WTC11 (cell line): Measurements from ENCODE around the gene TAF4. TPM values are rescaled to one million over a fixed set of nuclear protein-coding genes. Genes with fewer than 3 reads are reported as not detected.

Source experiments
- ATAC-seq: fragments of 200-7000 bp; cut with Tn5 transposase; 2 replicates; pipeline ENCODE4 v1.10.0; 2021; ENCODE audit warnings: mild to moderate bottlenecking, moderate library complexity
- CTCF ChIA-PET: fragments of 300-600 bp; sonication (Branson Sonifier 250); formaldehyde crosslinking; loops from one replicate; lab custom pipeline; 2021; ENCODE audit warnings: antibody characterized with exemption; lab: Charles Lee
- POLR2A ChIA-PET: fragments of 350-600 bp; sonication (Branson Sonifier 250); formaldehyde crosslinking; loops from one replicate; lab custom pipeline; 2021; ENCODE audit warnings: antibody characterized with exemption; lab: Charles Lee
- DNase-seq: peaks from one replicate; pipeline ENCODE4 v3.0.0; 2021; ENCODE audit warnings: low spot score
- H3K27ac Mint-ChIP-seq: 2 replicates; pipeline ENCODE4 v1.8.0; 2021; ENCODE audit warnings: mixed read lengths
- H3K27me3 Mint-ChIP-seq: 2 replicates; pipeline ENCODE4 v1.8.0; 2021; ENCODE audit warnings: low read depth, mild to moderate bottlenecking, moderate library complexity, mixed read lengths
- H3K36me3 Mint-ChIP-seq: 2 replicates; pipeline ENCODE4 v1.8.0; 2021; ENCODE audit warnings: mixed read lengths
- H3K4me1 Mint-ChIP-seq: 2 replicates; pipeline ENCODE4 v1.8.0; 2022; ENCODE audit warnings: mixed read lengths
- H3K4me3 Mint-ChIP-seq: 2 replicates; pipeline ENCODE4 v1.8.0; 2021; ENCODE audit warnings: mild to moderate bottlenecking, moderate library complexity, mixed read lengths
- H3K9me3 Mint-ChIP-seq: 2 replicates; pipeline ENCODE4 v1.8.0; 2021; ENCODE audit warnings: mixed read lengths
- ARID4B ChIP-seq: sonication (generic); formaldehyde crosslinking; IDR thresholded peaks from 2 replicates; pipeline ENCODE4 v1.8.0; 2023; ENCODE audit warnings: missing genetic modification reagents, mild to moderate bottlenecking, borderline replicate concordance
- CBFB ChIP-seq: sonication (generic); formaldehyde crosslinking; IDR thresholded peaks from 2 replicates; pipeline ENCODE4 v1.8.1; 2022; ENCODE audit warnings: mild to moderate bottlenecking, low read depth, missing genetic modification reagents
- CREB1 ChIP-seq: sonication (generic); formaldehyde crosslinking; IDR thresholded peaks from 2 replicates; pipeline ENCODE4 v1.8.0; 2023; ENCODE audit warnings: mild to moderate bottlenecking, missing genetic modification reagents
- FOXJ3 ChIP-seq: sonication (generic); formaldehyde crosslinking; IDR thresholded peaks from 2 replicates; pipeline ENCODE4 v1.9.0; 2021; ENCODE audit warnings: missing genetic modification reagents, mild to moderate bottlenecking, borderline replicate concordance
- FOXK1 ChIP-seq: sonication (generic); formaldehyde crosslinking; IDR thresholded peaks from 2 replicates; pipeline ENCODE4 v1.8.0; 2022; ENCODE audit warnings: mild to moderate bottlenecking, moderate library complexity, missing genetic modification reagents
- HMGA2 ChIP-seq: fragments of 250-450 bp; sonication (Bioruptor Pico); IDR thresholded peaks from 2 replicates; pipeline ENCODE4 v1.4.0; 2021; ENCODE audit warnings: mild to moderate bottlenecking, moderate library complexity
- IRF2 ChIP-seq: sonication (generic); formaldehyde crosslinking; IDR thresholded peaks from 2 replicates; pipeline ENCODE4 v1.8.0; 2022; ENCODE audit warnings: low read depth, missing genetic modification reagents, borderline replicate concordance
- NR2C2 ChIP-seq: sonication (generic); formaldehyde crosslinking; IDR thresholded peaks from 2 replicates; pipeline ENCODE4 v1.8.0; 2022; ENCODE audit warnings: mild to moderate bottlenecking, missing genetic modification reagents
- RORB ChIP-seq: fragments of 250-450 bp; sonication (Bioruptor Pico); IDR thresholded peaks from 2 replicates; pipeline ENCODE4 v1.9.0; 2021; ENCODE audit warnings: mild to moderate bottlenecking
- TCF7 ChIP-seq: sonication (generic); formaldehyde crosslinking; IDR thresholded peaks from 2 replicates; pipeline ENCODE4 v1.8.0; 2022; ENCODE audit warnings: mild to moderate bottlenecking, low read depth, missing genetic modification reagents, moderate library complexity
- TEAD4 ChIP-seq: sonication (generic); formaldehyde crosslinking; IDR thresholded peaks from 2 replicates; pipeline ENCODE4 v1.8.0; 2022; ENCODE audit warnings: mild to moderate bottlenecking, missing genetic modification reagents
- USF2 ChIP-seq: sonication (generic); formaldehyde crosslinking; IDR thresholded peaks from 2 replicates; pipeline ENCODE4 v1.8.1; 2023; ENCODE audit warnings: mild to moderate bottlenecking, missing genetic modification reagents, moderate library complexity
- ZBTB21 ChIP-seq: sonication (generic); formaldehyde crosslinking; IDR thresholded peaks from 2 replicates; pipeline ENCODE4 v1.8.1; 2023; ENCODE audit warnings: mild to moderate bottlenecking, missing genetic modification reagents, borderline replicate concordance
- ZNF232 ChIP-seq: sonication (generic); formaldehyde crosslinking; IDR thresholded peaks from 2 replicates; pipeline ENCODE4 v1.8.0; 2022; ENCODE audit warnings: mild to moderate bottlenecking, missing genetic modification reagents
- ZNF396 ChIP-seq: fragments of 250-450 bp; sonication (Bioruptor Pico); IDR thresholded peaks from 2 replicates; pipeline ENCODE4 v1.8.0; 2021; ENCODE audit warnings: mild to moderate bottlenecking, moderate library complexity, borderline replicate concordance
- total RNA-seq: library from RNA; stranded (reverse); gene quantifications from 3 replicates; pipeline ENCODE4 v1.2.3, GENCODE V29; 2021
- TF ChIP-seq, protein P1 (sequence below): sonication (generic); formaldehyde crosslinking; IDR thresholded peaks from 2 replicates; pipeline ENCODE4 v1.8.1; 2023; ENCODE audit warnings: mild to moderate bottlenecking, moderate library complexity, missing genetic modification reagents
- TF ChIP-seq, protein P2 (sequence below): fragments of 250-450 bp; sonication (Bioruptor Pico); IDR thresholded peaks from 2 replicates; pipeline ENCODE4 v1.9.0; 2021; ENCODE audit warnings: mild to moderate bottlenecking
- TF ChIP-seq, protein P3 (sequence below): sonication (generic); formaldehyde crosslinking; IDR thresholded peaks from 2 replicates; pipeline ENCODE4 v1.8.0; 2022; ENCODE audit warnings: mild to moderate bottlenecking, missing genetic modification reagents
- TF ChIP-seq, protein P4 (sequence below): fragments of 250-450 bp; sonication (Bioruptor Pico); IDR thresholded peaks from 2 replicates; pipeline ENCODE4 v1.8.0; 2021; ENCODE audit warnings: mild to moderate bottlenecking

TAF4 gene
- total RNA-seq, 1 experiment from 2014 or later = 34.4 TPM

DNA sequence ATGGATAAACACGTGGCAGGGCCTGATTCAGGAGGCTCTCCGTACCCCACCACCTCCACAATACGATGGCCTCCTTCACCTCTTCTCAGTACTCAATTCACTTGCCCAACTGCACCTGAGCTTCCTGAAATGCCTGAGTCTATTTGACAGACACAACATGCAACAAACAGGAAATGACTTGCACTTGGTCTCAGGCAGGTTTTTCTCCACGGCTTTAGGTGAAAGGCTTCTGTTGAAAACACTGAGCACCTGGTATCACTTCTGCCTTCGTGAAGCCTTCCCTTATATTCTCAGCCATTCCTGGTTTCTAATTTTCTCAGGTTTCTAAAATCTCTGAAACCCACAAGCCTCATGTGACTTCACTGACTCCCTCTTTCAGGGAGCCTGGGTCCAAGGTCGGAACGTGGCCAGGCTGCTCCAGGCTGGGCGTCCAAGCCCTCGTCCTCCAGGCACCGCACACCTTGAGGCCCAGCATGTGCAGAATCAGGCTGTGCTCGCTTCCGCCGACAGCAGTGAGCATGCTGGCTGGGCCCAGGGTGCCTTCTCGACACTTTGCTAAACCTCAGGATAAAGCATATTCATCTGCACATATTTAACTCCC lies 34.7 kb downstream of the TAF4 start:
- TF ChIP-seq ZNF396 = no peak
- no peak for TF ChIP-seq FOXK1 (CRISPR knock-in tag)
- TF ChIP-seq, protein P1, sequence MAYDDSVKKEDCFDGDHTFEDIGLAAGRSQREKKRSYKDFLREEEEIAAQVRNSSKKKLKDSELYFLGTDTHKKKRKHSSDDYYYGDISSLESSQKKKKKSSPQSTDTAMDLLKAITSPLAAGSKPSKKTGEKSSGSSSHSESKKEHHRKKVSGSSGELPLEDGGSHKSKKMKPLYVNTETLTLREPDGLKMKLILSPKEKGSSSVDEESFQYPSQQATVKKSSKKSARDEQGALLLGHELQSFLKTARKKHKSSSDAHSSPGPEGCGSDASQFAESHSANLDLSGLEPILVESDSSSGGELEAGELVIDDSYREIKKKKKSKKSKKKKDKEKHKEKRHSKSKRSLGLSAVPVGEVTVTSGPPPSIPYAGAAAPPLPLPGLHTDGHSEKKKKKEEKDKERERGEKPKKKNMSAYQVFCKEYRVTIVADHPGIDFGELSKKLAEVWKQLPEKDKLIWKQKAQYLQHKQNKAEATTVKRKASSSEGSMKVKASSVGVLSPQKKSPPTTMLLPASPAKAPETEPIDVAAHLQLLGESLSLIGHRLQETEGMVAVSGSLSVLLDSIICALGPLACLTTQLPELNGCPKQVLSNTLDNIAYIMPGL (CRISPR knock-in tag) = no peak
- TF ChIP-seq USF2 (CRISPR knock-in tag) = no peak
- TF ChIP-seq, protein P2, sequence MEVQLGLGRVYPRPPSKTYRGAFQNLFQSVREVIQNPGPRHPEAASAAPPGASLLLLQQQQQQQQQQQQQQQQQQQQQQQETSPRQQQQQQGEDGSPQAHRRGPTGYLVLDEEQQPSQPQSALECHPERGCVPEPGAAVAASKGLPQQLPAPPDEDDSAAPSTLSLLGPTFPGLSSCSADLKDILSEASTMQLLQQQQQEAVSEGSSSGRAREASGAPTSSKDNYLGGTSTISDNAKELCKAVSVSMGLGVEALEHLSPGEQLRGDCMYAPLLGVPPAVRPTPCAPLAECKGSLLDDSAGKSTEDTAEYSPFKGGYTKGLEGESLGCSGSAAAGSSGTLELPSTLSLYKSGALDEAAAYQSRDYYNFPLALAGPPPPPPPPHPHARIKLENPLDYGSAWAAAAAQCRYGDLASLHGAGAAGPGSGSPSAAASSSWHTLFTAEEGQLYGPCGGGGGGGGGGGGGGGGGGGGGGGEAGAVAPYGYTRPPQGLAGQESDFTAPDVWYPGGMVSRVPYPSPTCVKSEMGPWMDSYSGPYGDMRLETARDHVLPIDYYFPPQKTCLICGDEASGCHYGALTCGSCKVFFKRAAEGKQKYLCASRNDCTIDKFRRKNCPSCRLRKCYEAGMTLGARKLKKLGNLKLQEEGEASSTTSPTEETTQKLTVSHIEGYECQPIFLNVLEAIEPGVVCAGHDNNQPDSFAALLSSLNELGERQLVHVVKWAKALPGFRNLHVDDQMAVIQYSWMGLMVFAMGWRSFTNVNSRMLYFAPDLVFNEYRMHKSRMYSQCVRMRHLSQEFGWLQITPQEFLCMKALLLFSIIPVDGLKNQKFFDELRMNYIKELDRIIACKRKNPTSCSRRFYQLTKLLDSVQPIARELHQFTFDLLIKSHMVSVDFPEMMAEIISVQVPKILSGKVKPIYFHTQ (CRISPR knock-in tag) = no peak
- no peak for TF ChIP-seq ZBTB21 (CRISPR knock-in tag)
- TF ChIP-seq FOXJ3 (CRISPR knock-in tag) = no peak
- no peak for TF ChIP-seq NR2C2
- no peak for TF ChIP-seq TCF7 (CRISPR knock-in tag)
- TF ChIP-seq, protein P3, sequence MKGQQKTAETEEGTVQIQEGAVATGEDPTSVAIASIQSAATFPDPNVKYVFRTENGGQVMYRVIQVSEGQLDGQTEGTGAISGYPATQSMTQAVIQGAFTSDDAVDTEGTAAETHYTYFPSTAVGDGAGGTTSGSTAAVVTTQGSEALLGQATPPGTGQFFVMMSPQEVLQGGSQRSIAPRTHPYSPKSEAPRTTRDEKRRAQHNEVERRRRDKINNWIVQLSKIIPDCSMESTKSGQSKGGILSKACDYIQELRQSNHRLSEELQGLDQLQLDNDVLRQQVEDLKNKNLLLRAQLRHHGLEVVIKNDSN (CRISPR knock-in tag) = no peak
- ATAC-seq = no peak
- ChIA-PET CTCF (interaction anchor here (2.8 kb wide), 1 partner anchor 20 kb away, joined by 12 read pairs; no protein-coding TSS in a partner anchor), POLR2A (no interaction called here)
- H3K36me3 Mint-ChIP-seq = no peaks in the 10 kb centered on the region
- peaks cover 62% of the 10 kb centered on the region for H3K4me1 Mint-ChIP-seq
- no peak overlapping the region for H3K4me3 Mint-ChIP-seq
- H3K27ac Mint-ChIP-seq = peak overlapping the region; percentile 91
- H3K27me3 Mint-ChIP-seq = no peaks in the 10 kb centered on the region
- H3K9me3 Mint-ChIP-seq = 0 out of 2 replicates have a peak, but pooled peaks cover 4% of the 10 kb centered on the region
- DNase-seq = no peak

GRCh38 chr20:62030357-62030756 lies 35.3 kb downstream of the TAF4 start:
- Mint-ChIP-seq H3K27ac (peak overlapping the region; percentile 91), H3K36me3 (no peaks in the 10 kb centered on the region), H3K9me3 (0 out of 2 replicates have a peak, but pooled peaks cover 4% of the 10 kb centered on the region), H3K4me1 (peaks cover 68% of the 10 kb centered on the region), H3K4me3 (no peak overlapping the region), H3K27me3 (no peaks in the 10 kb centered on the region)
- DNase-seq = no peak
- CTCF ChIA-PET = interaction anchor here (2.8 kb wide), 1 partner anchor 19 kb away, joined by 12 read pairs; no protein-coding TSS in a partner anchor
- POLR2A ChIA-PET = no interaction called here
- ATAC-seq = no peak
- TF ChIP-seq TEAD4 (no peak), CBFB (CRISPR knock-in tag) (no peak), ZNF232 (CRISPR knock-in tag) (no peak), CREB1 (CRISPR knock-in tag) (no peak), IRF2 (CRISPR knock-in tag) (no peak), RORB (CRISPR knock-in tag) (no peak), ARID4B (CRISPR knock-in tag) (no peak), HMGA2 (CRISPR knock-in tag) (no peak)
- TF ChIP-seq, protein P4, sequence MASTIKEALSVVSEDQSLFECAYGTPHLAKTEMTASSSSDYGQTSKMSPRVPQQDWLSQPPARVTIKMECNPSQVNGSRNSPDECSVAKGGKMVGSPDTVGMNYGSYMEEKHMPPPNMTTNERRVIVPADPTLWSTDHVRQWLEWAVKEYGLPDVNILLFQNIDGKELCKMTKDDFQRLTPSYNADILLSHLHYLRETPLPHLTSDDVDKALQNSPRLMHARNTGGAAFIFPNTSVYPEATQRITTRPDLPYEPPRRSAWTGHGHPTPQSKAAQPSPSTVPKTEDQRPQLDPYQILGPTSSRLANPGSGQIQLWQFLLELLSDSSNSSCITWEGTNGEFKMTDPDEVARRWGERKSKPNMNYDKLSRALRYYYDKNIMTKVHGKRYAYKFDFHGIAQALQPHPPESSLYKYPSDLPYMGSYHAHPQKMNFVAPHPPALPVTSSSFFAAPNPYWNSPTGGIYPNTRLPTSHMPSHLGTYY (CRISPR knock-in tag) = no peak
